ENCODE results near the gene AEBP2. TPM values are rescaled to one million over a fixed set of nuclear protein-coding genes. Genes with fewer than 3 reads are reported as not detected.
"Not testable (repeated sequence)": the region's sequence is repeated elsewhere in the genome, so short reads cannot be mapped to it uniquely, and the experiment has no call there.

Gene AEBP2
- polyA plus RNA-seq, 3 donors: 4.5 to 12.1 (median 10.1) TPM

DNA sequence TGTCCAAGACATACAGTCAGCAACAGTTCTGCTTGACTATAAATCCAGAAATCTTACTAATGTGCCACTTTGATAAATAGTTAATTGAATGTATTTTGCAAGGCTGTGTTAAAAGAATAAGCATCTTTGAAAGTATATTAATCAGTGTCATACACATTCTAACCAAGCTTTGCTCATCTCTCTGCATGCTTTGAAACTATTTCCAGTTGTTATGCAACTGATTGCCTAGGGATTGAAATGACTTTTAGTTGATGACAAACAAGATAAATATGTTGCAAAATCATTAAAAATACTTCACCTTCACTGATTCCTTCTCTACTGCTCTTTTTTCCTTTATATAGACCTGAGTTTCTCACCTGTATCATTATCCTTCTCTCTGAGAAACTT, 91.3 kb downstream of the AEBP2 start:
- no peak overlapping the region for H3K27ac ChIP-seq (ENCODE audit: low read depth, low read length)

DNA sequence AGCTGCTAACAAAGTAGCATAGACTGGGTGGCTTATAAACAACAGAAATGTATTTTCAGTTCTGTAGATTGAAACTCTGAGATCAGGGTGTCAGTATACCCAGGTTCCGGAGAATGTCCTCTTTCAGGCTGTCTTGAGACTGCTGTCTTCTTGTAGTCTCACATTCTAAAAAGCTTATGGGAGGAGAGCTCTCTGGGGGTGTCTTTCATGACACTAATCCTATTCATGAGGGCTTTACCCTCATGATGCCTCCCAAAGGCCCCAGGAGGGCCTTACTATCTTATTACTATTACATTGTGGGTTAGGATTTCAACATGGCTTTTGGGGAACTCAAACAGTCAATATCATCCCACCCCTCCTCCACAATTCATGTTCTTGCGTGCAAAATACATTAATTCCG, 94.3 kb downstream of the AEBP2 start:
- 94 to 98% (median 96%) methylated on average over 3 of the region's 3 CpGs for WGBS, 3 donors
- H3K27ac ChIP-seq (ENCODE audit: low read depth, low read length): no peak overlapping the region

DNA sequence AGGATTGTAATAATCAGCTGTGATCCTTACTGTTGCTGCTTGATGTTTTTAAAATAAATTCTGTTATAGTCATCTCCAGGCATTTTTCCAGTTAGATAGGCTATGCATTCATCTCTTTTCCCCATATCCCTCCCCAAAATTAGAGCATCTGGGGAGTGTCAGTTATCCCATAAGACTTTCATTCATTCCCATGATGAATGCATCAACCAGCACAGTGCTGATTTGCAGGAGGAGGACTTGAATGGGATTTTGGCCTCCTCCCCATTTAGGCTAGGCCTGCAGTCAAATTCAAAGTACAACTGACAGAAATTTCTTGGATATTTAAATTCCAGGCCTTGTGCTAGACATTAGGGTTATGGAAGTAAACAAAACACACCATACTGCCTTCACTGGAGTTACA, 99.8 kb downstream of the AEBP2 start:
- no peak overlapping the region for H3K27ac ChIP-seq (ENCODE audit: low read depth, low read length)

DNA sequence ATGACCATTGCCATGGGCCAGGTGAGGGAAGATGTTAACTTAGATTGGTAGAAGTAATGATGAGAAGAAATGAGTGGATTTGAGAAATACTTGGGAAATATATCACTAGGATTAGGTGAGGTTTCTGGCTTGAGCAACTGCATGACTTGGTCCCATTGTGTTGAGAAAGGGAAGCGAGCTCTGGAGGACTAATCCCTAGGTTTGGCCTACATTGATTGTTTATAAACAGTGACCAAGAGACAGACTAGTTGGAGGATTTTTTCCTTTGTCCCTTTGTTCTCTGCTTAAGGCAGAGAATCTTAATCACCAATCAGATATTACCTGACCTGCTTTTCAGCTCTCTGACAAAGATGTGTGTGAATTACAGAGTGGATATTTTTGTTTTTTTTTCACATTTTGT, 100.5 kb downstream of the AEBP2 start:
- no peak overlapping the region for H3K27ac ChIP-seq (ENCODE audit: low read depth, low read length)
- 88 to 100% (median 98%) methylated on average over 1 of the region's 1 CpG for WGBS, 3 donors

DNA sequence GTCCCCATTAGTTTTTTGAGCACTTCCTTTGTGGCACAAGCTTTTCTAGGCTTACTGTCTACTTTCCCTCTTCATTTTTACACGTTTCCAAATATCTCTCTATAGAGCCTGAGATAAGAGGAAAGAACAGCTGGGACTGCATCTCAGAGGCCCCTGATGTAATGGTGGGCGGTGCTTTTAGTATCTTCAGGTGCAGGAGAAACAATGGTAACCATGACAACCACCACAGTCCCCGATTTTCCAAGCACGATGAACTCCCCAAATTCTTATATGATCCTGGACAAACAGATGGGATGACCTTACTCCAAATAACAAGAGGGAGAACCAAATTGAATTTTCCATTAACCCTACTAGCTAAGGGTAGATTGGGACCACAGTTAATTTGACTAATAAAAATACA, 103.3 kb downstream of the AEBP2 start:
- 62 to 79% (median 71%) methylated on average over 4 of the region's 4 CpGs for WGBS, 3 donors
- no peak overlapping the region for H3K27ac ChIP-seq (ENCODE audit: low read depth, low read length)

DNA sequence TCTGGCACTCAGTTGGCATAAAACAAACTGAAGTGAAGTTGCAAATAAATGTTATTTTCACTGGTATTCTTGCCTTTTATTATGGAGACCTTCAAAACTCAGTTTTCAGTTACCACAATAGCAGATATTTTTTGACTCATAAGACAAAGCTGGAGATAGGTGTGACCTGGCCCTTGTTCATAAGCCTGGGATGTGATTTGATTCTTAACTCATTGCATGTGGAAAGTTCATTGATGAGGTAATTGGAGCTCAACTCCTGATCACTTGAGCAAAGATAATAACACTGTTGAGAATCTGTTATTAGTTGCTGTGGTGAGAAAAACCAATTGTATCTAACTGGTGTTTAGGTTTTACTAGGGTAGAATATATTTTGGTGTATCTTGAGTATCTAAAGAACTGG, 105.1 kb downstream of the AEBP2 start:
- no peak overlapping the region for H3K27ac ChIP-seq (ENCODE audit: low read depth, low read length)

DNA sequence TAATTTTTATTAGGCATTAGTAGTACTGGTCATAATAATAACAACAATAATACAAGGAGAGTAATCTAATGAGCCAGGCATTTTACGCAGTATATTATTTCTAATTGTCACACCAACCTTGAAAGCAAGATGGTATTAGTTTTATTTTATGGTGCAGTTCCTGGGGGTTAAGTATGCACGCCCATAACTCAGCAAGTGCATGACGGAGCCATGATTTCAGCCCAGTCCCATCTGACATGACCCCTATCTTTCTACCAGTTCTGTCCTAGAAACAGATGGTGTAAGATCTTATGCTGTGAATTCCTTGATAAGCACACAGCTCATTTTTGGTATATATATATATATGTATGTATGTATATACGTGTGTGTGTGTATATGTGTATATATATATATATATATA, 106.0 kb downstream of the AEBP2 start:
- H3K27ac ChIP-seq (ENCODE audit: low read depth, low read length): no peak overlapping the region
- 87 to 93% (median 89%) methylated on average over 4 of the region's 4 CpGs for WGBS, 3 donors

DNA sequence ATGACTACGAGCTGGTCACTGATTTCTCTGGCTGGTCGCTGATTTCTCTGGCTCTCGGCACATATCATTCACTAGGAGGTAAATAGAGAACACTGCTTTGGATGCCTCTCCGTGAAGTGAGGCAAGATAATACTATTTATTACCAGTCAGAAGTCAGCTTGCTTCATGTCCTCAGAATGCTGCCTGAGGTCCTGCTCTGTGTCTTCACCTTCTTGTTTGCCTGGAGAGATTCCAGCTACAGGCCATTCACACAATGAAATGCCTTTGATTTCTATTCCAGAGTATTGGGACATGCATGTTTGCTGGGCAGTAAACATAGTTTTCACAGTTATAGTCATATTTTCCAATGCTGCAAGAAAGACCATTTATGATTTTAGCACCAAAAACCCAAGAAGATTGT, 106.7 kb downstream of the AEBP2 start:
- WGBS, 3 donors: 55 to 77% (median 63%) methylated on average over 4 of the region's 4 CpGs
- no peak overlapping the region for H3K27ac ChIP-seq (ENCODE audit: low read depth, low read length)

DNA sequence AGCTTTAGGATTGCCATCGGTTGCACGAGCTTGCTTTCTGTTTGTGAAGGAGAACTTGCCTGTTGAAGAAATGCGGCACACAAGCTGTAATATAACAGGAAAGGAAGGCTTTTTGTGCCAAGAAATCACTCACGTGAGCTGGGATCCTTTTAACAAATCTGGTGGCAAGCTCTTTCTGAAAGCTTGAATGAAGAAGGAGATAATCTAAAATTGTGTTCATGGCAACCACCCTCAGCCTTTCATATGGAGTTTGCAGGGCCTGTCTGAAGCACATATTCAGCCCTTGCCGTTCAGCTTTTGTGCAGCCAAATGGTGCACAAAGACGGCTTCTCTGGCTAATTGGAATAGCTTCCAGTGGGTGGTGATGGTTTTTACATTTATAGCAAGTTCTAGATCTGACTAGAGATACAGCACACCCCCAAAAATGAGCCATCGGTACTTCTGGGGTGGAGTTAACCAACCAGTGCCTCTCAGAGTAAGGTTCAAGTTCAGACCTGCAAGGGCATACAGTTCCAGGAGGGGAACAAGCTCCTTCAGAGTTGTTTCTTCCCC, 107.4 kb downstream of the AEBP2 start:
- no peak overlapping the region for H3K27ac ChIP-seq (ENCODE audit: low read depth, low read length)
- 19 to 75% (median 21%) methylated on average over 7 of the region's 7 CpGs for WGBS, 3 donors

DNA sequence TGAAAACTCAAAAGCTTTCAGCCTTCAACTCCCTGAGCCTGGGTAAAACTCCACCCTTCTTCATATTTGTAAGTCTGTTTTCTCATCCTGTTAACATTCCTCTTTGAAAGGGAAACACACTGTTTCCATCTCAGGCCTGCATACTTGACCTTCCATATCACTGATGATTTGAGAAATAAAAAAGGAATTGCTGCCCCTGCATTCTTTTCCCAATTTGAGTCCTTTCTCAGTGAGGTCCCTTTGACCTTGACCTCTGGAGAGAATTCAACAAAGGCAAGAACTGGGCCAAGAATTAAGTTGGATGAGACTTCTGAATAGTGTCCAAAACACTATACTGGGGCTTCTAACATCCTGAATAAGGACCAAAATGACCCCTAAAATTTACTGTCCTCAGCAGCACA, 108.0 kb downstream of the AEBP2 start:
- no peak overlapping the region for H3K27ac ChIP-seq (ENCODE audit: low read depth, low read length)

DNA sequence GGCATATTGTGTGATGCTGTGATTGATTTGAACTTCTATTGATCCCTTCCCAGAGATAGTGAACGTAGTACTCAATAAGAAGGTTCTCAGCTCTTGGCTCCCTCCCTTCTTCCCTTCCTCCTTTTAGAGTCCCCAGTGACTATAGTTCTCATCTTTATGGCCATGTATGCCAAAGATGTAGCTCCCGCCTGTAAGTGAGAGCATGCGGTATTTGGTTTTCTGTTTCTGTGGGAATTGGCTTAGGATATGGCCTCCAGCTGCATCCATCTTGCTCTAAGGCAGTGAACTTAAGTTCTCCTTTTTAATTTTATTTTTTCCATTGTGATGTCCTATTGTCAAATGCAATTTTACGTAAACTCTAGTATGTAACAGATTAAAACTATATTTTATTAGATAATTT, 109.5 kb downstream of the AEBP2 start:
- WGBS, 3 donors: 74 to 95% (median 91%) methylated on average over 4 of the region's 4 CpGs
- no peak overlapping the region for H3K27ac ChIP-seq (ENCODE audit: low read depth, low read length)

DNA sequence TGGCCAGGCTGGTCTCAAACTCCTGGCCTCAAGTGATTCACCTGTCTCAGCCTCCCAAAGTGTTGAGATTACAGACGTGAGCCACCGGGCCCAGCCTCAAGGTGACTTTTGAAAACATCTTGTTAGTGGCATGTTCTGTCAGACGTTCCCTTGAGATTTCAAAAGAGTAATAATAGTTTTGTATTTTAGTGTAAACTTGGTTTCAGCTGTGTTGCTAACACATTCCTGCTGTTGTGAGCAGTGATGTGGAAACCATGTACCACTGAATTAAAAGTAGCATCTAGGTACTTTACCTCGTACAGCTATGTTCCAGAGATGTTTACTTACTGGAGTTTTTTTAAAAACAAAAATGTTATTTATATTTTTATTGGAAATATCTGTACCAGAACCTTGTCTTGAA, 111.3 kb downstream of the AEBP2 start:
- 67 to 94% (median 83%) methylated on average over 4 of the region's 4 CpGs for WGBS, 3 donors
- H3K27ac ChIP-seq (ENCODE audit: low read depth, low read length): no peak overlapping the region

DNA sequence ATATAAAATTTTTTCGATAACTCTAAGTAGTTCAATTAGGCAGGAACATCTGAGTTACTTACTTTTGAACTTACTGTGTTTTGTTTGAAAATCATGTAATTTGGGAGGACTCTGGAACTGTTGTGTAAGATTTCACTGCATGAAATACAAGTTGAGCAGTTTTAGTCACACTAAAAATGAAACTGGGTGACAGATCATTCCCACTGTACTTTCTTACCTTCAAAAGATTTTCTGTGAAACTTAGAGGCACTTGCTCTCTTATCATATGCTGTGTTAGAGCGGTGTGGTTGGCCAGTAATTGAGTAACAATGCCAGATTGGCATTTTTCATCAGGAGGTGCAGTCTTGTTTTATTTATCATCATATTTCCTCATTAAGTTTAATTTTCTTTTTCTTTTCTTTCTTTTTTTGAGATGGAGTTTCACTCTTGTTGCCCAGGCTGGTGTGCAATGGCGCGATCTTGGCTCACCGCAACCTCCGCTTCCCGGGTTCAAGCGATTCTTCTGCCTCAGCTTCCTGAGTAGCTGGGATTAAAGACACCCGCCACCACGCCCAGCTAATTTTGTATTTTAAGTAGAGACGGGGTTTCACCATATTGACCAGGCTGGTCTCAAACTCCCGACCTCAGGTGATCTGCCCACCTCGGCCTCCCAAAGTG, 113.3 kb downstream of the AEBP2 start:
- not testable (repeated sequence) for H3K27ac ChIP-seq (ENCODE audit: low read depth, low read length)
- 87 to 89% (median 87%) methylated on average over 13 of the region's 13 CpGs for WGBS, 3 donors

DNA sequence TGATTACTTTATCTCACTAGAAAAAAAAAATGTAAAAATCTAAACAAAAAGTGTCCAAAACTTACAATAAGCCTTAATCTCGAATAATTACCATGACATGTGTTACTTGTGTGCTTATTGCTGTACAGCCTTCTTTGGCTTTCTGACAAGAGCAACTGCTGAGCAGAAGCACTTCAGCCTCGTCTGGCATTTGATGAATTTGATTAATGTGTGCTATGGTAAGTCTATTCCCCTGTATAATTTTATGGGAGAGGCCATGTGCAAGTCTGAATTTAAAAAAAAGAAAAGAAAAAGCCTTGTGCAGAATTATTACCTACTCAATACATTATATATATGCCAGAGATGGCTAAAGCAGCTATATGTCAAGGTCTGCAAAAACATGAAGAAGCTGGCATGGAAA, 113.9 kb downstream of the AEBP2 start:
- WGBS, 3 donors: 67 to 73% (median 70%) methylated on average over 2 of the region's 2 CpGs
- H3K27ac ChIP-seq (ENCODE audit: low read depth, low read length): no peak overlapping the region

DNA sequence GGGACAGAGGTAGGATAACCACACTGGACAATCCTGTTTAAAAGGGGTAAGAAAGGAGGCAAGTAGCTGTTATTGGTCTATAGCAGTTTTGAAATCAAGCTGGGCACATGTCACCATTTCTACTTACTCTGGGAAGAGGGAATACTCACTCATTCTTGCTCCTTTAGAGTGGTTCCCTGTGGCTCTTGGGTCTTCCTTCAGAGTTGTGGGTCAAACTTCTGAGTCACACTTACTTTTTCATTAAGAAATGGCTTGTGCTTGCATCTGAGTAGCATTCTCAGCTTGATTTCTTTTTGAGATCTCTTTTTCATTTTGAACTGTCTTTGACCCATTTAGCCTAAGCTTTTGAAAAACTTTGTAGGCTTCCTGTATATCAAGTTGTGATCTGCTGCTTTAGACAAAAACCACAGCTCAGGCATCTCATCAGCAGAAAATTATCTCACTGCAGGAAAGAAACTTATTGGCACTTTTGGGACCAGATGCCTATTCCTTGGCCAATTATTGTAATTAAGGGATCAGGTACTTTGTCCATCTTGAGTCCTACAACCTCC, 122.2 kb downstream of the AEBP2 start:
- no peak overlapping the region for H3K27ac ChIP-seq (ENCODE audit: low read depth, low read length)
